ENCODE measurements around the gene WAS. TPM values are rescaled to one million over a fixed set of nuclear protein-coding genes. Genes with fewer than 3 reads are reported as not detected.

WAS gene
- total and polyA plus RNA-seq, 2 of the 8 experiments (the other 6 are each of a cell fraction or from before 2014, with no cell fraction given) = 0.63 to 0.65 TPM

DNA sequence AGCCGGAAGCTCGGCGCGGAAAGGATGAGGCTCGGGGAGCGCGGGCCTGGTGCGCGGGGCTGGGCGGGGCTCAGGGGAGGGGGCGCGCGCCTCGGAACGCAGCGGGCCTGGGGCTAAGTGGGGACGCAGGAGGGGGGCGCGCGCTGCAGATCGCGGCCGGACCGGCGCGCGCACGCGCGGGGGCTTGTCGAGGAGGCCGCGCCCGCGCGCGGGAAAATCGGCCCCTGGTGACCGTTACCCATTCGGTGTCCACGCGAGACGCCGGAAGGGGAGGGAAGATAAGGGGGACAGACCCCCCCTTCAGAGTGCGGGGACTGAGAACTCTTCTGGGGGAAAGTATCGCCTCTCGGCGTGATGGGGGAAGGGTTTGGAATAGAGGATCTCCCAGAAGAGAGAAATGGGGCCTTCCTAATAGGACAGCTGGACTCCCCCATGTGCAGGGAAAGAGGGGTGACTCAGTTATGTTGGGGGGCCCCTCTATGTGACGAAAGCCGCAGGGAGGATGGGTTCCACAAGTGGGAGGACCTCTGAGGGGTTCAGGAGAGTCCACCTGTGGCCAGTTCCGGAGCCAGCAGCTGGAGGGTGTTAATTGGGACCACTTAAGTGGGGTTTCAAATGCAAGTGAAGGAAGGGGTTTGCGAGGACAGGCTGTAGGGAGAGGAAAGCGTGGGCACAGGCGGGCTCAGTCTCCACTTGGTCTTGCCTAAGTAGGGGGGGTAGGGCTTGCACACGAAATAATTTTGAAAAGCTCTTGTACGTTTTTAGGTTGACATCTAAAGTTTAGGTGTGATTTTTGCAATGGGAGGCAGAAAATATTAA lies 13.5 kb downstream of the WAS start:
- Histone ChIP-seq H4K5ac (ENCODE audit: insufficient read length, low read depth, low read length) (no peak overlapping the region), H3K23ac (ENCODE audit: insufficient read length) (no peak overlapping the region), H2BK5ac (ENCODE audit: low read depth, low read length) (no peak overlapping the region), H3K79me2 (ENCODE audit: control insufficient read depth in 1 of 2, insufficient read depth in 2 of 2, low read length in 2 of 2) (peaks cover 0 to 2% of the 10 kb centered on the region in 2 experiments; a peak in 1 of 4 replicates), H3K27me3 (replicated peaks in 1 of 4; ENCODE audit: control insufficient read depth in 3 of 4, extremely low read depth in 1 of 4, insufficient read depth in 3 of 4, low read length in 3 of 4) (no peaks in the 10 kb centered on the region; a peak in 1 of 7 replicates), H3K9me3 (ENCODE audit: insufficient read depth in 2 of 2, low read depth in 1 of 2, low read length in 1 of 2) (no peaks in the 10 kb centered on the region), H4K91ac (replicated peaks; ENCODE audit: insufficient read length, low read length) (no peak overlapping the region), H3K9ac (replicated peaks in 1 of 4; ENCODE audit: extremely low read depth in 1 of 4, low read depth in 3 of 4, low read length in 3 of 4) (peak overlapping the region; percentile 56 to 72 (median 64); a peak in 6 of 7 replicates), H3K14ac (ENCODE audit: insufficient read length) (no peak overlapping the region), H3K18ac (ENCODE audit: extremely low read depth, low read length) (no peak overlapping the region), H3K36me3 (ENCODE audit: control insufficient read depth in 2 of 4, insufficient read depth in 4 of 4, low read length in 3 of 4) (peaks cover 2 to 31% (median 21%) of the 10 kb centered on the region in 4 experiments; a peak in 6 of 8 replicates), H4K20me1 (replicated peaks in 1 of 2; ENCODE audit: control insufficient read depth in 1 of 2, insufficient read depth in 2 of 2, low read length in 2 of 2) (no peaks in the 10 kb centered on the region), H2AFZ (ENCODE audit: low read length) (no peak overlapping the region), H2BK15ac (ENCODE audit: low read length) (no peak overlapping the region), H2AK5ac (ENCODE audit: low read depth, low read length) (no peak overlapping the region), H3K4me2 (ENCODE audit: insufficient read depth in 1 of 2, low read depth in 2 of 2, low read length in 2 of 2) (peak overlapping the region; percentile 68 to 69), H2BK20ac (ENCODE audit: low read length) (no peak overlapping the region), H3K4ac (replicated peaks; ENCODE audit: insufficient read length, low read depth, low read length) (no peak overlapping the region), H3K23me2 (ENCODE audit: low read depth, low read length) (peaks cover 3% of the 10 kb centered on the region; the same call in 1 of the 2 replicates), H3K27ac (ENCODE audit: low read depth, low read length) (peak overlapping the region; percentile 73; the same call in 1 of the 2 replicates), H4K8ac (ENCODE audit: extremely low read depth, insufficient read depth, low read length) (peak overlapping the region; percentile 79), H3K79me1 (ENCODE audit: low read depth, low read length) (no peaks in the 10 kb centered on the region), H3K4me3 (ENCODE audit: extremely low read depth in 1 of 4, insufficient read depth in 2 of 4, low read depth in 3 of 4, low read length in 4 of 4) (peak overlapping the region; percentile 65 to 84 (median 68)), H3K4me1 (replicated peaks in 1 of 4; ENCODE audit: control insufficient read depth in 3 of 4, insufficient read depth in 4 of 4, low read length in 3 of 4) (peaks cover 0 to 19% (median 7%) of the 10 kb centered on the region in 4 experiments; a peak in 6 of 7 replicates), H2BK12ac (ENCODE audit: low read depth, low read length) (no peak overlapping the region), H2BK120ac (replicated peaks; ENCODE audit: low read depth, low read length) (no peak overlapping the region), H3K56ac (replicated peaks; ENCODE audit: insufficient read length, low read depth, low read length) (peak overlapping the region; percentile 5)
- DNase-seq (ENCODE audit: low read depth in 1 of 2, low spot score in 2 of 2) (peak in 1 of 2 experiments; percentile 58), FAIRE-seq (no peak)
- ChIA-PET POLR2A (ENCODE audit: partially characterized antibody) (interaction anchor here (0.9 to 5.0 kb wide), 8 partner anchors 8 to 215 kb away, joined by 3 to 29 read pairs (median 4); partner anchors contain the start of gene SLC35A2), CTCF (ENCODE audit: partially characterized antibody) (interaction anchor here (1.5 kb wide), 1 partner anchor 49 kb away, joined by 8 read pairs; no protein-coding TSS in a partner anchor)
- WGBS, 2 experiments (ENCODE audit: extremely low coverage in 1 of 2, insufficient coverage in 1 of 2, insufficient read length in 1 of 2, insufficient replicate concordance in 2 of 2, low coverage in 1 of 2, low lambda C conversion rate in 2 of 2, missing lambda C conversion rate in 1 of 2) = 1% methylated on average over 12 of the region's 56 CpGs; no CpG with 5 or more reads in 1 of the 2 experiments
- TF ChIP-seq KDM4A (IDR thresholded peaks at IDR 0.05; ENCODE audit: low read depth, low read length, severe bottlenecking) (peak; percentile 4), HDAC2 (IDR thresholded peaks at IDR 0.05; ENCODE audit: borderline replicate concordance in 1 of 2, low read depth in 2 of 2, low read length in 2 of 2) (peak in 1 of 2 experiments; percentile 82; a peak in 1 of 4 replicates), CBX8 (IDR thresholded peaks at IDR 0.05; ENCODE audit: borderline replicate concordance, low read depth, low read length) (no peak), BACH1 (IDR thresholded peaks at IDR 0.05; ENCODE audit: low read length) (peak; percentile 71)

All from H1 (cell line).